ENCODE data around the gene NANOS2.
"Not testable (repeated sequence)": the region's sequence is repeated elsewhere in the genome, so short reads cannot be mapped to it uniquely, and the experiment has no call there.

DNA sequence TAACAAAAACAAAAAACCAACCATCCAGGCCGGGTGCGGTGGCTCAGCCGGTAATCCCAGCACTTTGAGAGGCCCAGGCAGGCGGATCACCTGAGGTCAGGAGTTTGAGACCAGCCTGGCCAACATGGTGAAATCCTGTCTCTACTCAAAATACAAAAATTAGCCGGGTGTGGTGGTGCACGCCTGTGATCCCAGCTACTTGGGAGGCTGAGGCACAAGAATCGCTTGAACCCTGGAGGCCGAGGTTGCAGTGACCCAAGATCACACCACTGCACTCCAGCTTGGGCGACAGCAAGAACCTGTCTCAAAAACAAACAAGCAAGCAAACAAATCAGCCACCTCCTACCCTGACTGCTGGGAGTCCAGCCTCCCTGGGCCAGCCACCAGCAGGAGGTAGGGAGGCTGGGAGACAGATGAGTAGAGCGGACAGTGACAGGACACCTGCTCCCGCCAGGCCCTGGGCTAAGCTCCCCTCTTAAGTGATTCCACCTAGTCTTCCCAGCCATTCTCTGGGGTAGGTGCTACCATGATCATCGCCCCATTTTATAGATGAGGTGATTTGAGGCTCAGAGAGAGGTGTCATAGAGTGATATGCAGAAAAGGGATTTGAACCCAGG is 18.5 kb downstream of the NANOS2 start:
- TF ChIP-seq POLR2A (IDR thresholded peaks at IDR 0.05): not testable (repeated sequence)
- TF ChIP-seq, protein P1, sequence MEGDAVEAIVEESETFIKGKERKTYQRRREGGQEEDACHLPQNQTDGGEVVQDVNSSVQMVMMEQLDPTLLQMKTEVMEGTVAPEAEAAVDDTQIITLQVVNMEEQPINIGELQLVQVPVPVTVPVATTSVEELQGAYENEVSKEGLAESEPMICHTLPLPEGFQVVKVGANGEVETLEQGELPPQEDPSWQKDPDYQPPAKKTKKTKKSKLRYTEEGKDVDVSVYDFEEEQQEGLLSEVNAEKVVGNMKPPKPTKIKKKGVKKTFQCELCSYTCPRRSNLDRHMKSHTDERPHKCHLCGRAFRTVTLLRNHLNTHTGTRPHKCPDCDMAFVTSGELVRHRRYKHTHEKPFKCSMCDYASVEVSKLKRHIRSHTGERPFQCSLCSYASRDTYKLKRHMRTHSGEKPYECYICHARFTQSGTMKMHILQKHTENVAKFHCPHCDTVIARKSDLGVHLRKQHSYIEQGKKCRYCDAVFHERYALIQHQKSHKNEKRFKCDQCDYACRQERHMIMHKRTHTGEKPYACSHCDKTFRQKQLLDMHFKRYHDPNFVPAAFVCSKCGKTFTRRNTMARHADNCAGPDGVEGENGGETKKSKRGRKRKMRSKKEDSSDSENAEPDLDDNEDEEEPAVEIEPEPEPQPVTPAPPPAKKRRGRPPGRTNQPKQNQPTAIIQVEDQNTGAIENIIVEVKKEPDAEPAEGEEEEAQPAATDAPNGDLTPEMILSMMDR (IDR thresholded peaks at IDR 0.05 in 8 of 11, conservative IDR thresholded peaks at IDR 0.05 in 3 of 11): not testable (repeated sequence)

Data from spleen (tissue), 7 donors.